H54 (cell line): ENCODE results near the gene CPNE7.
"Not testable (repeated sequence)": the region's sequence is repeated elsewhere in the genome, so short reads cannot be mapped to it uniquely, and the experiment has no call there.

Source experiments
- DNase-seq: peaks from one replicate; pipeline ENCODE4 v3.0.0; 2011; ENCODE audit warnings: low spot score, mixed read lengths; ENCODE audit not compliant: insufficient read length
- FAIRE-seq: peaks from 3 replicates; lab custom pipeline; 2011; peaks lifted over from hg19 to GRCh38; lab: Jason Lieb, UNC
- POLR2A ChIP-seq: IDR thresholded peaks from 2 replicates; pipeline ENCODE4 v1.6.1; 2011; ENCODE audit warnings: low read depth, mild to moderate bottlenecking, low read length

The CPNE7 gene

GRCh38 chr16:89567656-89568594, 7.6 kb upstream of the CPNE7 start:
- FAIRE-seq (no peak), DNase-seq (no peak)

DNA sequence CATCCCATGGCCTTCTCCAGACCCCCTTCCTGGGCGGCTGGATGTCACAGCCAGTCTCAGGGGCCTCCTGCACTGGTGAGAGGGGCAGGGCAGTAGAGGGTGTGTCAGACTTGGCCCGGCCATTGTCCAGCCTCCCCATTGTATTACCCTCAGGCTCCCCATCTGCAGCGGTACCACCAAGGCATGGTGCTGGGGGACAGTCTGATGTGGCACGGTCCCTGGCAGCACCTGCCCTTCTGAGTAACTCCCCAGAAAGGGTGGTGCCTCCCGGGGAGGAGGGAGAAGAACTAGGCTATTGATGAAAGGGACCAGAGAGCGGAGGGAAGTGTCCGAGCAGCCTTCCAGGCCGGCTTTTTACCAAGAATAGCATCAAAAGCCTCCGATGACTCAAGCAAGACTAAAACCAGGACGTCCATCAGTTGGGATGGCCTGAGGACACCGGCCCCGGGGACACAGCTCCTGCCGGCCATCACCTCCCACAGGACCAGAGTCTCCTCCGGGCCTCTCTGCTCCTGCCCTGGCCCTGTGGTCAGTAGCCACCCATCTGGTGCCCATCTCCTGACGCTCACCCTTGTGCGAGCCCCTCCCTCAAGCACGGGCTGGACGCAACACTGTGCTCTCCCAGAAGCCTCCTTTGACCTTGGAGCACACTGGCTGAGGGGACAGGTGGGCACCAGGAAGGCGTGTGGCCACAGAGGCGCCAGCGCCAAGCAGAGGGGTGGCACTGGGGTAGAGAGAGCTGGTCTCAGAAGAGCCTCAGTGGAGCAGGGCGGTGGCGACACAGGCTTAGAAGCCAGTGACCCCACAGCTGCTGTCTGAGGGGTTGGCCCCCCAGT, 5.8 kb upstream of the CPNE7 start:
- TF ChIP-seq POLR2A = no peak
- FAIRE-seq (no peak), DNase-seq (no peak)

More at GRCh38 chr16:89567656-89568594, 7.6 kb upstream of the CPNE7 start:
- no peak for TF ChIP-seq POLR2A

GRCh38 chr16:89570342-89570923, 5.1 kb upstream of the CPNE7 start:
- no peak for TF ChIP-seq POLR2A
- DNase-seq = no peak
- FAIRE-seq = no peak

- DNase-seq, FAIRE-seq: not testable (repeated sequence)
These were observed 4.5 kb upstream of the CPNE7 start for GRCh38 chr16:89570983-89571598.

DNA sequence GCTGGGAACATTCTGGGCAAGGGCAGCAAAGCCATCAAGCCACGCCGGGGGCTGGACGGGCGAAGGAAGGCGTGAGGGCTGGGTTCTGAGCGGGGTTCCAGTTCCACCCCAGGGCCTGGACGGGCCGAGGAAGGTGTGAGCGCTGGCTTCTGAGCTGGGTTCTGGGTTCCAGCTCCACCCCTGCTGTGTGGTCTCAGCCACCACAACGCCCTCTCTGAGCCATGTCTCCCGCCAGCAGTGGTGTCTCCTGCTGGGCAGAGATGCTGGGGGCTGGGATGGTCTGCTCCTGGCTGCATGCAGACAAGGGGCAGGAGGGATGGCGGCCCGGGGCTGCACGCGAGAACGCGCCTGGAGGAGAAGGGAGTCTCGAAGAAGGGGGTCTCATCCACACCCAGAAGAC, 3.9 kb upstream of the CPNE7 start:
- TF ChIP-seq POLR2A = no peak
- DNase-seq = no peak
- no peak for FAIRE-seq

DNA sequence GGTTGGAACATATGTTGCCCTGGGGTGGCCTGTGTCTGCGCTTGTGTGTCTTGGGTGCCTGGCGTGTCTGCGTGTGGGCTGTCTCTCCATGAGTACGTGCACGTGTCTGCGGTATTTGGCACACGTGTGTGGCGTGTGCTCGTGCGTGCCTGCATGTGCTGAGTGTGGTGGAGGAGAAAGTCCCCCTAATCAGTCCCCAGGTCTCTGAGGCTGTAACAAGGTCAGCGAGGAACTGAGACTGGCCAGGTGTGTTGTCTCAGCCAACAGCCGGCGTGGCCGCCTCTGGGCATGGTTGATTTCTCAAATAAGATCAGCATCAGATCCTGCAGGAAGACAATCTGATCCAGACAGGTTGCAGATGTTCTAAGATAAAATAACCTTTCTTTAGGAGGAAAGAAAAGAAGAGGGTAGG, 3.5 kb upstream of the CPNE7 start:
- DNase-seq (no peak), FAIRE-seq (no peak)
- TF ChIP-seq POLR2A = no peak

GRCh38 chr16:89572485-89573205, 2.9 kb upstream of the CPNE7 start:
- no peak for FAIRE-seq
- TF ChIP-seq POLR2A = no peak

DNA sequence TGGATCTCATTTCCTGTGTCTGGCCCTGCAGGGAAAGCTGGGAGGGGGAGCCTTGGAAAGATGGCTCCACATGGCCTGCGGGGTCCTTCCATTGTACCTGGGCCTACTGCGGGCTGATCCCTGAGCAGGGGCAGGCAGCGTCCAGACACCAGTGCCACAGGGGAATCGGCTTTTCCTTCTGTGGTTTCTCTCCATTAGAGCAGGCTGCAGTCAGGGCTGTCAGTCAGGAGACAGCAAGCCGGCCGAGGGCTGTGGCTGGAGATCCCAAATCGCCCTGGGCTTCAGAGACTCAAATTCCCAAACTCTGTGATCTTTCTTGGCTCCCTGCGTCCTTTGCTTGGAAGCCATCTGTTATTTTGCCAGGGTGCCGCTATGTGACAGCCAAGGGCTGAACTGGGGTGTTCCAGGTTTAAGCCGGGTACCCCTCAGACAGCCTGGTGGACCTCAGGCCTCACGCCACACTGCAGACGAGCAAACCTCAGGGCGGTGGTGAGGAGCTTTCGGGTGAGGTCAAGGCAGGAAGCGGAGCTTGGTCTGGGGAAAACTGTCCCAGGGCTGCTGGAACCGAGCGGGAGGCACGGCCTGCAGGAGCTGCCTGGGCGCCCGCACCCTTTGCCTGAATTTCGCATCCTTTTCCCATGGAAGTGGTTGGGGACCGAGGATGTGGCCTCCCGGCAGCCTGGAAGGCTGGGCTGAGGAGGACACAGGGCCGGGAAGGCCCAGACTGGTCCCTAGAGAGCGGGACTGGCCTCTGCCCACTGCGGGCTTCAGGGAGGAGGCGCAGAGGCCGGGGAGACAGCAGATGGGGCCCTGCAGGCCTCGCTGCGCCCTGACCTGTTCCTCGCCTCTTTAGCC, 1.5 kb upstream of the CPNE7 start:
- no peak for DNase-seq
- no peak for FAIRE-seq
- TF ChIP-seq POLR2A = no peak

More at GRCh38 chr16:89572485-89573205, 2.9 kb upstream of the CPNE7 start:
- no peak for DNase-seq

DNA sequence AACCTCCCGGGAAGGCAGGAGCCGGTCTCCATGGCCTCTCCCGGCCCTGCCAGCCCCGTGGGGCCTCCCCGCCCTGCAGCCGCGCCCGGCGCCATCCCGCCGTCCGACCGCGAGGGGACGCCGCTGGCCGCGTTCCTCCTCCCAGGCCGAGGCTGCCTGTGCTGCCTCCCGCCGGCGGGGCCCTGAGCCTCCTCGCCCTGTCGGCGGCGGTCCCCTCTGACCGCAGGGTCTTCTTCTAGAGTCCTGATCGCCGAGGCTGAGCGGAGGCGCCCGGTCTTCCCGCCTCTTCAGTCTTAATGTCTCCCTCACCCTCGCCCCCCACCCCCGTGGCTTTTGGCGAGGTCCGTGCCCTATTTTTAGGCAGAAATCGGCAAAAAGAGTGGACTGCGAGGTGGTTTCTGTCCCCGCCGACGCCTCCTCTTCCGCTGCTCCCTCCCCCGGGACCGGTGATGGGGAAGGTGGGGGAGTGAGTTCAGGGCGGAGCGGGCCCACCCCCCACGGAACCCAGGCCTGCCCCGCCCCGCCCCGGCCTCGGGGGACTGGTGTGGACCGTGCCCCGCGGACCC, 794 bp upstream of the CPNE7 start:
- peak; percentile 95 for DNase-seq
- FAIRE-seq = no peak
- no peak for TF ChIP-seq POLR2A

DNA sequence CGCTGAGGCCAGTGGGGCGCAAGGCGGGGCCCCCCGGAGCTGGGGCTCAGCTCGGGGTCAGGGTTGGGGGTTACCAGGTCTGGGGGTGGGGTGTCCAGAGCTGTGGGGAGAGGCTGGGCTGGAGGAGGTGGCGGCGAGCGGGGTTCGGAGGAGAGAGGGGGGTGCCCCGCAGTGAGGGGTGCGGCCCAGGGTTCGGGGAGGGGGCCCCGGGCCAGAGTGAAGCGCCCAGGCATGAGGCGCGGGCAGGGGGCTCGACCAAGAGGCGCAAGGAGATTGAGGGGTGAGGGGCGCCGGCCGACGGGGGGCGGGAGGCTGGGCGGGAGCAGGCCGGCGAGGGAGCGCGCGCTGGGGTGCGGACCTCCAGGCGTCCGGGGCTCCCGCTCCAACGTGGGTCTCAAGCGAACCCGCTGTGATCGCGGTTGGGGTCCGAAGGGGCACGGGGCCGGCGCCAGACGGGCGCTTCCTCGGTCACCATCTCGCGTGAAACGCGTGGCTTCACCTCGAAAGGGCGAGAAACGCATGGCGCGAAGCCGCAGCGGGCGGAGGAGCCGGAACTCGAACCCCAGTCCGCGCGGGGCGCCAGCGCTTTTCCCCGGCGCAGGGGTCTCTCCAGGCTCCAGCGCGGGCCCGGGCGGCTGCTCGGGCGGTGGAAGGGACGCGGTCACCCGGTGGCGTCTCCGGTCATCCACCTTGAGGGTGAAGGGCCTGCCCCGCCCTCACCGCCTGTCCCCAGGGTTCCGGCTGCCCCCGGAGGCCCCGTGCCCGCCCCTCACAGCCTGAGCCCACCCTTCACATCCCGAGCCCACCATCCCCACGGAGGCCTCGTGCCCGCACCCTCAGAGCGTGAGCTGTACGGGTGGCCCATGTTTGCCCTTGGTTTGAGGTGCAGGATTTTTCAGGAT, 846 bp downstream of the CPNE7 start:
- FAIRE-seq (no peak), DNase-seq (no peak)
- TF ChIP-seq POLR2A = no peak
